NCI-H1417 treated with DMSO at 0.1 percent for 48 hours (cell line): ENCODE results near the gene SEMA3C.

Experiments
- DNase-seq: peaks from one replicate; lab custom pipeline; 2025; lab: John Stamatoyannopoulos, UW

Gene SEMA3C

GRCh38 chr7:80848841-80849240 is 70.0 kb downstream of the SEMA3C start:
- DNase-seq: no peak

GRCh38 chr7:80847895-80848294 is 71.0 kb downstream of the SEMA3C start:
- no peak for DNase-seq

DNA sequence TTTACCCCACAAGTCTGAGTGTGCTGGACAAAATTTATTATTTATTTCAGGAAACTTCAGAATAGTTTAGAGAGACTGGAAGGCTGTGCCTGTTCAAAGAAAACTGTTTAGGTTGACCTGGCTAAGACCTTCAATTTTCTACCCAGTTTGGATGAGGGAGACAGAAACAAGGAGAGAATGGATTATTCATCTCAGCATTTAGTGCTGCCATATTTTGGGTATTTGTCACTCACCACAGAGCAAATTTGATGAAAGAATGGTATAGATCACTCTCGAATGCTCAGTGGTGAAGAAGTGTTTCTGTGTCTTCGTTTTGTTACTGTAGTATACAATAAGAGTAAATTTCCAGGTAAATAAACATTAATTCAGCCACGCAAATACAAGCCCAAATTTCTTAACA is 71.8 kb downstream of the SEMA3C start:
- DNase-seq: no peak

DNA sequence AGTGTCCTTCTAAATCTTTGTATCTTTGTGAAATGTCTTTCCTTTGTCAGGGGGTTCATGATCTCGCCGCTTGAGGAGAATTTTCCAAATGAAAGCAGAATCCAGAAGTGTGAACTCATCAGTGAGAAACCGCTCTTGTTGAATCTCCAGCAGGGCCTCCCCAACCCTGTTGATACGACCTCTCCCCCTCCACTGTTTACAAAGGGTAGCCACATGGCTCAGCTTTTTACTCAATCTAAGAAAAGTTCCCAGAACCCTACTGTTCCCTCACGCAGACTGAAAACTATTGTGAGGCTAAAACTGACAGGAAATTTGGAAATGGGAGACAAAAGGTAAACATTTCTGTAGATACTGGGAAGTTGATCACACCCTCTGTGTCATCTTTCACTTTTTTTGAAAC is 73.9 kb downstream of the SEMA3C start:
- no peak for DNase-seq

DNA sequence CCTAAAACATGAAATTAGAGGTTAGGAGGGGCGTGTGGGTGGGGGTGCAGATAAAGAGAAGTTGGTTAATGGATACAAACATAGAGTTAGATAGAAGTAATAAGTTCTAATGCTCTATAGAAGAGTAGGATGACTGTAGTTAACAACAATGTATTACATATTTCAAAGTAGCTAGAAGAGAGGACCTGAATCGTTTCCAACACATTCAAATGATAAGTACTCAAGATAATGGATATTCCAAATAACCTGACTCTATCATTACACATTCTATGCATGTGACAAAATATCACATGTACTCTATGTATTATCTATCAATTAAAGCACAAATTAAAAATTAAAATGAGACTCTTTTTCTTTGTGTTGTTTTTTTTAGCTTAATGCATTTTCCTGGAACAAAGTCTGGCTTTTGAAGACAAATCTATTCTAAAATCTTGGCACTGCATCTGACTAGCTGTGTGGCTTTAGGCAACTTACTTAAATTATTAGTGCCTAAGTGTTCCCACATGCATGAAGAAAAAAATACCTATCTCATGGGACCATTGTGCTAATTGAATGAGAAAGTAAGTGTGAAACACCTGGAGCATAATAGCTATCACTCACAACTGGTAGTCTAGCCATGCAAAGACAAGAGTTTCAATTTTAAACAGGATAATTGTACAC is 75.7 kb downstream of the SEMA3C start:
- DNase-seq: no peak

DNA sequence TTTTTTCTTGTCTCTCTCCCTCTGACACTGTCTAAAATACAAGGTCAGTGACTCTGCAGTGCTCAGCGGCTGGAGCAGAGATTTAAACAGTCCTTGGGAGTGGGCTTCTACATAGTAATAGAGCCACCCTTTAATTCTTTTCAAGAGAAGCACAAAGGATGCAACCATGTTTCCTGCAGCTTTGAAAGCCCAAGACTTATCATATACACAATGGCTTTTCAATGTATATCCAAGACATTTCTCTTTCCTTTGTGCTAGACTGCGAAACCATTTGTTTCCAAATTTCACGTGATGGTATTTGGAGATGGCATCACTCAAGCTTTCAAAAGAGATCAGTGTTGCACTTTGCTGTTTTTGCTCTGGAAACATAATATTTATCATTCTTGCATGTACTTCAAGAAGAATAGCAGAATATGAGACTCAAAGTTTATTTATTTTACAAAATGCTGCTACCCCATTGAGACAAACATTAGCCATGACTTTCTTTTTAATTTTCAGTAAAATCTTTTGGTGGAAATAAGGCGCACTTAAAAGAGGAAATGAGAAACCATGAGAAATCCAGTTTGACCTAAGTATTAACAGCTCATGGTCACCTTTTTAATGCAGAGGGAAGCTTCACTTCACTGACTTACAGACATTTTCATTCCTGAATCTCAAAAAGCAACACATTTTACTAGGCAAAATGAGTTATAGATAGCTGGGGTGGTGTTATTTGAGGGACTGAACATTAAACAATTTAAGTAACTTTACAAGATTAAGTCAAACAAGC is 76.6 kb downstream of the SEMA3C start:
- DNase-seq: no peak

GRCh38 chr7:80841423-80841955 is 77.4 kb downstream of the SEMA3C start:
- DNase-seq: no peak

- no peak for DNase-seq
Observed at GRCh38 chr7:80840681-80841080, 78.2 kb downstream of the SEMA3C start.

GRCh38 chr7:80839855-80840254 is 79.0 kb downstream of the SEMA3C start:
- no peak for DNase-seq

- DNase-seq: no peak
Observed at GRCh38 chr7:80838643-80839042, 80.2 kb downstream of the SEMA3C start.

DNA sequence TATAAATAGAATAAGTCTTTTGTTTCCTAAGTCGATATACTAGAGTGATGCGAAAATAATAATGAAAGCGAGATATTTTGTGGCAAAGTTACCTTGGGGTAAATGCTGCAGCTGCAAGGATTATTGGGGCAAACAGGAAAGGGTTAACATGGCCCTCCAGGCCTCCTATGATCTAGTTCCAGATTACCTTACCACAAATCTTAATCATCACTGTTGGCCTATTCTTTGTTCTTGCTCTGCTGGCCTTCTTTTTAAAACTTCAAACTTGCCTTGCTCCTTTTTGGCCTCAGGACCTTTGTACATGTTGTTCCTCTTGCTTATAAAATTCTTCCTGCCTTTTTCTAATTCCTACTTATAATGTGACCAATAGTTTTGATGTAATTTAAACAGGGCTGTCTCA is 81.5 kb downstream of the SEMA3C start:
- no peak for DNase-seq

GRCh38 chr7:80835251-80835650 is 83.6 kb downstream of the SEMA3C start:
- DNase-seq: no peak

- DNase-seq: no peak
Observed at GRCh38 chr7:80833289-80834268, 85.3 kb downstream of the SEMA3C start.

DNA sequence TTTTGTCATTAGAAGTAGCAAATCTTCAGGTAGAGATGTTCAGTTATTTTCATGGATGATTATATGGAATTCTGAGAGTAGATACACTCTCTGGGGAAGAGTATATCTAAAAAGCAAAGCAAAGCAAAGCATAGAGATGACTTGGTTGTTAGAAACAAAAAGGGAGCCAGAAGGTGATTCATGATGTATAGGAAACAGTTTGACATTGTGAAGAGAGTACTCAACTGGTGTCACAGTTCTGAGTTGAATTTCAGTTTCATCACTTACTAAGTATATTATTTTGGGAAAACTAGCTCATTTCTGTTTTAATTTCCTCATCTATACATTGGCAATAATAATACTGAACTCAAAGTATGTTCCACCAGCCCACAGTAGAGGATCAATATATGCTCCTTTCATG is 86.8 kb downstream of the SEMA3C start:
- no peak for DNase-seq

GRCh38 chr7:80830584-80831285 is 88.1 kb downstream of the SEMA3C start:
- no peak for DNase-seq

DNA sequence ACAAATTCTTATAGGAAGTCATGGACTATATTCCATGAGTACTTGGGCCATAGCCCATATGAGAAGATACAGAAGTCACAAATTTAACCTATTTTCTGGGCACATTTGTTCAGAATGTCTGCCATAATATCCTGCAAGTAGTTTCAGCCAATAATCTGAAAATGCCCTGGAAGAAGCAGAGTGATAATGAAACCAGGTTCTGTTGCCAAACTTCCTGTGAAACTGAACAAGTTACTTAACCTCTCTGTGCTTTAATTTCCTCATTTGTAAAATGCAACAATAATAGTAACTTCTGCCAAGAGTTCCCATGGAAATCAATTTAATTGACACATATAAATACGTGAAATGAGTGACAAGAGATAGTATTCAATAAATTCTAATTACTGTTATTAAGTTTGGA is 88.8 kb downstream of the SEMA3C start:
- no peak for DNase-seq

- DNase-seq: no peak
Observed at GRCh38 chr7:80829527-80829926, 89.3 kb downstream of the SEMA3C start.

GRCh38 chr7:80827239-80827633 is 91.6 kb downstream of the SEMA3C start:
- no peak for DNase-seq

DNA sequence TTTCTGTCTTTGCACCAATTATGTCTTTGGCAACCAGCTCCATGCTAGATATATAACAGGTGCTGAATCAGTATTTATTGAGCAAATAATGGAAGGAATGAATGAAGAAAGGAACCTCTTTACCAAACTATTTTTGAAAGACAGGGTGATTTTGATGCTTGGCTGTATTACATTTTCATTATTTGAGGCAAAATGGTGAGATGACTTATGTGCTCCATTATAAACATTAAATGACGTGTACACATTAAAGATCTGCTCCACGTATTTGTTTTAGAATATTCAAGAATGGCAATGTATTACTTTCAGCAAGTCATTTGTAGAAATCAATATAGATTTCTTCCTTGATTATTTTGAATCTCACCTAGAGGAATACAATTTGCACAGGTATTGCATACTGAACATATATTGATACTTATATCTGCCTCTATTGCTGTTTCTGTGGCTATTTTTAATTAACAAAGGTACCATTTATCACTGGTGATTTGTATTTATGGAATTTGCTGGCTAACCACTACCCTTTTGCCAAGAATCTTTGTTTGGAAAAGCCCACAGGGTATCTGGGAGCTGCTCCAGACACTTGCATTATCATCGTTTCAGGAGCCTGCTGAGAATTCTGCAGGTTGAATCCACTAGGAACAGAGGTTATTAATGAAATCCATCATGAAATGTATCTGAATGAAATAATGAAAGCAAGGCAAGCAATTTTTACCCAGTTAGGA is 92.2 kb downstream of the SEMA3C start:
- DNase-seq: no peak

DNA sequence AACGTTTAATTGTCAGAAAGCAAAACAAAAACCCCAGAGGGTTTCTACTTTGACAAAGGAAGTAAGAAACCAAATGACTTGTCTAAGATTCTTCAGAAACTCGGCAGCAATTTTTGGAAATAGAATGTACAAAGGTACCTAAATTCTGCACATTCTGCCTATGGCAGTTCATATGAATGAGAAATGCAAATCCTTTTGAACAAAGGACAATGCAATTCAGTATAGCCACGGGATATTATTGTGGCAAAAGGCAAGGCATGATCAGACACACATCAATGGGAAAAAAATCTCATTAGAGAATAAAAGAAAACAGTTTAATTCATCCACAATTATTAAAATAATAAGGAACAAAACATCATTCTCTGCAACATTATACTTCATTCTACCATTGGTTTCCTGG is 93.4 kb downstream of the SEMA3C start:
- DNase-seq: no peak

DNA sequence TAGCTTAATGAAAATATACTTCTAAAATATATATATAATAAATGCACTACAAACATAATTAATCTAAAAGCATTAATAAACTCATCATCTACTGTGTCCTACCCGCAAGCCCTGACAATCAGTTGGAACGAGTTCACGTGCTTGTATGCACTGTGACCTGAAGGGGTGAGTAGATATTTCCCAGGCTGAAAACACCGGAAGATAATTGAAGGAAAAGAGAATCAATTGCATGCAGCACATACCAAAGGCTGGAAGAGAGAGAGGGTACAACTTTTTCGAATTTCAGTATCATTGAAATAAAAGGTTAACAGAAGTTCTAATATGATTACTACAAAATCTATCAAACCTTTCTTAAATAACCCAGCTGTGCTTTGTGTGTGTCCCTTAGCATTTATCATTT is 94.6 kb downstream of the SEMA3C start:
- no peak for DNase-seq
